CD4-positive, alpha-beta memory T cell (primary cell): ENCODE results near the gene ADIPOR1. TPM values are rescaled to one million over a fixed set of nuclear protein-coding genes. Genes with fewer than 3 reads are reported as not detected.

Experiments used
- CTCF ChIA-PET: fragments of 350-600 bp; sonication (Branson Sonifier 250); formaldehyde crosslinking; loops from one replicate; lab custom pipeline; 2021; ENCODE audit warnings: inconsistent platforms; ENCODE audit not compliant: partially characterized antibody; lab: Charles Lee
- POLR2A ChIA-PET: fragments of 350-600 bp; sonication (Branson Sonifier 250); formaldehyde crosslinking; loops from one replicate; lab custom pipeline; 2021; ENCODE audit not compliant: partially characterized antibody; lab: Charles Lee
- DNase-seq, 5 donors: peaks; one replicate each; pipeline versions ENCODE4 v3.0.0 to v3.0.0-alpha.2; 2020 to 2022; ENCODE audit warnings: mixed read lengths in 1 of 5
- H3K27ac ChIP-seq: one replicate; pipeline ENCODE4 v1.7.0; 2013; ENCODE audit warnings: low read depth, low read length
- H3K27me3 ChIP-seq: 2 replicates; pipeline ENCODE4 v1.7.0; 2013; ENCODE audit warnings: mild to moderate bottlenecking, low read length, moderate library complexity; ENCODE audit not compliant: insufficient read depth
- H3K36me3 ChIP-seq: 2 replicates; pipeline ENCODE4 v1.7.0; 2013; ENCODE audit warnings: mild to moderate bottlenecking, low read length, moderate library complexity; ENCODE audit not compliant: insufficient read depth
- H3K4me1 ChIP-seq: 2 replicates; pipeline ENCODE4 v1.7.0; 2013; ENCODE audit warnings: mild to moderate bottlenecking, low read length, moderate library complexity; ENCODE audit not compliant: insufficient read depth
- H3K4me3 ChIP-seq, 2 donors: one replicate each; pipeline ENCODE4 v1.7.0; 2013; ENCODE audit warnings: low read length in 2 of 2, mild to moderate bottlenecking in 1 of 2
- H3K9me3 ChIP-seq, 2 donors: one replicate each; pipeline ENCODE4 v1.7.0; 2013; ENCODE audit warnings: low read length in 2 of 2, control low read depth in 1 of 2; ENCODE audit not compliant: control insufficient read depth in 1 of 2
- H3K27ac Mint-ChIP-seq, 7 donors: one replicate each; pipeline ENCODE4 v1.8.0; 2020 to 2021; ENCODE audit warnings: mixed read lengths in 7 of 7, mild to moderate bottlenecking in 6 of 7, inconsistent platforms in 3 of 7, moderate library complexity in 3 of 7
- H3K27me3 Mint-ChIP-seq, 2 donors: one replicate each; pipeline ENCODE4 v1.8.0; 2020 to 2021; ENCODE audit warnings: mixed read lengths in 2 of 2
- H3K36me3 Mint-ChIP-seq, 2 donors: one replicate each; pipeline ENCODE4 v1.8.0; 2020 to 2021; ENCODE audit warnings: mixed read lengths in 2 of 2, inconsistent platforms in 1 of 2, mild to moderate bottlenecking in 1 of 2
- H3K4me1 Mint-ChIP-seq, 4 donors: one replicate each; pipeline ENCODE4 v1.8.0; 2020 to 2021; ENCODE audit warnings: mixed read lengths in 4 of 4, mild to moderate bottlenecking in 1 of 4
- H3K4me3 Mint-ChIP-seq, 8 donors: one replicate each; pipeline ENCODE4 v1.8.0; 2020 to 2021; ENCODE audit warnings: mixed read lengths in 8 of 8, mild to moderate bottlenecking in 7 of 8, moderate library complexity in 6 of 8, inconsistent platforms in 3 of 8
- H3K9me3 Mint-ChIP-seq, 8 donors: one replicate each; pipeline ENCODE4 v1.8.0; 2020 to 2021; ENCODE audit warnings: mixed read lengths in 8 of 8, mild to moderate bottlenecking in 5 of 8, inconsistent platforms in 3 of 8, moderate library complexity in 1 of 8
- intact Hi-C: fragments of 100-400 bp; cut with micrococcal nuclease; formaldehyde crosslinking; loops from one replicate; pipeline ENCODE4 v1.15.1; 2023
- polyA plus RNA-seq, 2 donors: library from polyadenylated mRNA; unstranded; fragments of 300-500 nt; fragmentation: Illumina TruSeq; gene quantifications; one replicate each; pipeline ENCODE4 v1.2.3, GENCODE V29; 2021
- total RNA-seq, 2 experiments: library from RNA; stranded (reverse); gene quantifications; one replicate each; pipeline ENCODE4 v1.2.3, GENCODE V29; 2021

Gene ADIPOR1
- total and polyA plus RNA-seq, 4 experiments from 2014 or later, result 52.6 to 164 (median 78.3) TPM

- Mint-ChIP-seq H3K4me3 (no peak overlapping the region), H3K27me3 (no peaks in the 10 kb centered on the region), H3K36me3 (peaks cover 9 to 47% of the 10 kb centered on the region in 2 donors), H3K4me1 (peaks cover 31 to 64% (median 55%) of the 10 kb centered on the region in 4 donors), H3K9me3 (no peaks in the 10 kb centered on the region), H3K27ac (peak overlapping the region in 1 of 7 donors; percentile 56)
- intact Hi-C loops, result no loop called here
- Histone ChIP-seq H3K27ac (no peak overlapping the region), H3K4me3 (no peak overlapping the region), H3K4me1 (peaks cover 60% of the 10 kb centered on the region), H3K9me3 (no peaks in the 10 kb centered on the region), H3K27me3 (no peaks in the 10 kb centered on the region), H3K36me3 (peaks cover 22% of the 10 kb centered on the region)
- CTCF ChIA-PET, result interaction anchor here (0.7 to 2.4 kb wide), 4 partner anchors 14 to 43 kb away, joined by 4 to 10 read pairs (median 6); partner anchors contain the start of genes CYB5R1 and KLHL12
- no peak for DNase-seq
- POLR2A ChIA-PET, result interaction anchor here (0.6 to 2.3 kb wide), 4 partner anchors 14 to 1113 kb away, joined by 3 to 8 read pairs (median 6); partner anchors contain the start of genes CYB5R1, KLHL12 and TMEM183A
These were observed 4.7 kb downstream of the ADIPOR1 start for GRCh38 chr1:202953392-202953791.

DNA sequence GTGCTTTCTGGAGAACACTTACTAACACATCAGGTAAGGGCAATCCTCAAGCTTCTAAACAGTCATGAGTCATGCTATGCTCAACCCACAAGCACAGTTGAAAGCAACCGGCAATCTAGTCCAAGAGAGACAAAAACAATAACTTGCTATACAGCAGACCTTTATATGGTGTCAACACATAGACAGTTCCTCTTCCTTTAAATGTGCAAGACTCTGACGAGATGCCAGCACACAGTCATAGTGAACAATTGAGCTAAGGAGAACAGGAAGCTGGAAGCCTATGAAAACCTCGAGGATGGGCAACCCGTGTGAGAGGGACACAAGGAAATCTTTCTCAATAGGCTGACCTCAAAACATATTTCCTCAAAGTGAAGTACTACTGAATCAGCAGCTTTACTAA, 5.3 kb downstream of the ADIPOR1 start:
- peak overlapping the region in 2 of 8 donors; percentile 2 to 37 for H3K4me3 Mint-ChIP-seq
- no peaks in the 10 kb centered on the region for H3K27me3 ChIP-seq
- CTCF ChIA-PET, result interaction anchor here (0.7 to 2.4 kb wide), 5 partner anchors 15 to 451 kb away, joined by 3 to 10 read pairs (median 4); partner anchors contain the start of gene KLHL12
- peaks cover 59% of the 10 kb centered on the region for H3K4me1 ChIP-seq
- no peaks in the 10 kb centered on the region for H3K9me3 Mint-ChIP-seq
- POLR2A ChIA-PET, result interaction anchor here (0.6 to 1.9 kb wide), 3 partner anchors 26 to 1113 kb away, joined by 3 to 7 read pairs (median 3); partner anchors contain the start of genes KLHL12 and TMEM183A
- H3K36me3 ChIP-seq, result peaks cover 27% of the 10 kb centered on the region
- DNase-seq, result no peak
- no peaks in the 10 kb centered on the region for H3K27me3 Mint-ChIP-seq
- H3K4me1 Mint-ChIP-seq, result peaks cover 31 to 68% (median 53%) of the 10 kb centered on the region in 4 donors
- no peak overlapping the region for H3K27ac ChIP-seq
- peaks cover 15 to 52% of the 10 kb centered on the region in 2 donors for H3K36me3 Mint-ChIP-seq
- H3K27ac Mint-ChIP-seq, result peak overlapping the region in 3 of 7 donors; percentile 20 to 65 (median 56)
- H3K4me3 ChIP-seq, result no peak overlapping the region
- intact Hi-C loops, result no loop called here
- H3K9me3 ChIP-seq, result no peaks in the 10 kb centered on the region

DNA sequence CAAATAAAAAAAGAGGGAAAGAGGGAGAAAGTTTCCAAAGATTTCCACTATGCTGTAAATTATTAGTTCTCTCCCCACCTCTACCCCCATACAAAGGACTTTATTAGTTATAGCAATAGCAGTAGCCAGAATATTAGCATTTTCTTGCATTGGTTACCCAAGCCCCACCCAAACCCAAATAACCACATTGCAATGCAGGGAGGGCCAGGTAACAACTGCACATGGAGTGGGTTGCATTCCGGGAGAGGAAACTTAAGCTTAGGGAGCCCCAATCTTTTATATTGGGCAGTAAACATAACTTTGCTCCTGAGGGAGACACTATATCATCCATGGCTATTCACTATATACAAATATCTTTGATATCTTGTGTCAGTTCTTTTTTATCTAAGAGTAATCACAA, 6.0 kb downstream of the ADIPOR1 start:
- Histone ChIP-seq H3K9me3 (no peaks in the 10 kb centered on the region), H3K4me1 (peaks cover 54% of the 10 kb centered on the region), H3K4me3 (no peak overlapping the region), H3K27me3 (no peaks in the 10 kb centered on the region), H3K36me3 (peaks cover 27% of the 10 kb centered on the region), H3K27ac (no peak overlapping the region)
- Mint-ChIP-seq H3K27me3 (no peaks in the 10 kb centered on the region), H3K9me3 (no peaks in the 10 kb centered on the region), H3K4me1 (peaks cover 27 to 63% (median 48%) of the 10 kb centered on the region in 4 donors), H3K4me3 (no peak overlapping the region), H3K27ac (peak overlapping the region in 3 of 7 donors; percentile 23 to 88 (median 72)), H3K36me3 (peaks cover 15 to 52% of the 10 kb centered on the region in 2 donors)
- ChIA-PET POLR2A (interaction anchor here (1.4 to 1.9 kb wide), 2 partner anchors 25 to 55 kb away, joined by 3 to 7 read pairs; partner anchors contain the start of genes KLHL12 and TMEM183A), CTCF (interaction anchor here (1.1 to 1.3 kb wide), 2 partner anchors 45 to 53 kb away, joined by 3 to 4 read pairs; no protein-coding TSS in a partner anchor)
- intact Hi-C loops, result no loop called here
- no peak for DNase-seq

DNA sequence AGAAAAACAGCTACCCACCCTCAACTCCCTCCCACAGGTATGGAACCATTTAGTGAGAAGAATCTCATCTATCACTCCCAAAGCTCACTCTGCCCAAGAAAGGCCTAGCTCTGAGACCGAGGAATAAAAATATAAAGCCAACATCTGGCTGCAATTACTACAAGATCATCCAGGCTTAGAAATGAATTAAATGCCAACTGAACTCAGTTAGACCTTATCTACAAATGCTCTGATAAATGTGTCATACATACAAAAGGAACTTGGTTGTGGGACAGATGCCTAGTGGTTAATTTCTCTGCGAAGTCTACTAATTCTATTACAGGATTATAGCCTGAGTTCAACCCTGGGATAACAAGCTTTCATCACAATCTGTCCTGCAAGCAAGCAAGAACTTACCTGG, 6.7 kb downstream of the ADIPOR1 start:
- intact Hi-C loops, result no loop called here
- peaks cover 22 to 57% (median 42%) of the 10 kb centered on the region in 4 donors for H3K4me1 Mint-ChIP-seq
- H3K27ac Mint-ChIP-seq, result peak overlapping the region; percentile 13 to 88 (median 44)

GRCh38 chr1:202945483-202945882, 12.6 kb downstream of the ADIPOR1 start:
- POLR2A ChIA-PET, result interaction anchor here (0.8 kb wide), 1 partner anchor 57 kb away, joined by 4 read pairs; no protein-coding TSS in a partner anchor
- Histone ChIP-seq H3K27ac (no peak overlapping the region), H3K9me3 (no peaks in the 10 kb centered on the region), H3K4me3 (no peak overlapping the region), H3K4me1 (no peaks in the 10 kb centered on the region), H3K36me3 (peaks cover 68% of the 10 kb centered on the region), H3K27me3 (no peaks in the 10 kb centered on the region)
- intact Hi-C loops, result no loop called here
- Mint-ChIP-seq H3K4me1 (peaks cover 0 to 5% (median 0%) of the 10 kb centered on the region in 4 donors), H3K36me3 (peaks cover 55 to 79% of the 10 kb centered on the region in 2 donors), H3K27me3 (no peaks in the 10 kb centered on the region), H3K9me3 (no peaks in the 10 kb centered on the region), H3K4me3 (no peak overlapping the region), H3K27ac (no peak overlapping the region)
- DNase-seq, result no peak
- CTCF ChIA-PET, result no interaction called here

More for the DNA sequence above, 6.7 kb downstream of the ADIPOR1 start:
- Histone ChIP-seq H3K36me3 (peaks cover 29% of the 10 kb centered on the region), H3K27ac (no peak overlapping the region), H3K27me3 (no peaks in the 10 kb centered on the region), H3K4me3 (no peak overlapping the region), H3K4me1 (peaks cover 47% of the 10 kb centered on the region), H3K9me3 (no peaks in the 10 kb centered on the region)
- ChIA-PET POLR2A (no interaction called here), CTCF (interaction anchor here (1.3 kb wide), 1 partner anchor 54 kb away, joined by 3 read pairs; no protein-coding TSS in a partner anchor)
- Mint-ChIP-seq H3K36me3 (peaks cover 16 to 57% of the 10 kb centered on the region in 2 donors), H3K4me3 (no peak overlapping the region), H3K9me3 (no peaks in the 10 kb centered on the region), H3K27me3 (no peaks in the 10 kb centered on the region)
- DNase-seq, result no peak

- peaks cover 0 to 5% (median 0%) of the 10 kb centered on the region in 4 donors for H3K4me1 Mint-ChIP-seq
- DNase-seq, result no peak
- ChIA-PET POLR2A (interaction anchor here (0.8 kb wide), 1 partner anchor 56 kb away, joined by 4 read pairs; no protein-coding TSS in a partner anchor), CTCF (interaction anchor here (1.2 to 1.5 kb wide), 2 partner anchors 17 to 108 kb away, joined by 4 to 5 read pairs; partner anchors contain the start of gene KLHL12)
- H3K36me3 ChIP-seq, result peaks cover 64% of the 10 kb centered on the region
- no peak overlapping the region for H3K27ac Mint-ChIP-seq
- H3K9me3 ChIP-seq, result no peaks in the 10 kb centered on the region
- H3K4me3 Mint-ChIP-seq, result no peak overlapping the region
- H3K27me3 Mint-ChIP-seq, result no peaks in the 10 kb centered on the region
- no peaks in the 10 kb centered on the region for H3K27me3 ChIP-seq
- peaks cover 53 to 75% of the 10 kb centered on the region in 2 donors for H3K36me3 Mint-ChIP-seq
- no peaks in the 10 kb centered on the region for H3K4me1 ChIP-seq
- H3K27ac ChIP-seq, result no peak overlapping the region
- intact Hi-C loops, result no loop called here
- H3K9me3 Mint-ChIP-seq, result no peaks in the 10 kb centered on the region
- no peak overlapping the region for H3K4me3 ChIP-seq
These were observed 13.6 kb downstream of the ADIPOR1 start for GRCh38 chr1:202944438-202944921.

DNA sequence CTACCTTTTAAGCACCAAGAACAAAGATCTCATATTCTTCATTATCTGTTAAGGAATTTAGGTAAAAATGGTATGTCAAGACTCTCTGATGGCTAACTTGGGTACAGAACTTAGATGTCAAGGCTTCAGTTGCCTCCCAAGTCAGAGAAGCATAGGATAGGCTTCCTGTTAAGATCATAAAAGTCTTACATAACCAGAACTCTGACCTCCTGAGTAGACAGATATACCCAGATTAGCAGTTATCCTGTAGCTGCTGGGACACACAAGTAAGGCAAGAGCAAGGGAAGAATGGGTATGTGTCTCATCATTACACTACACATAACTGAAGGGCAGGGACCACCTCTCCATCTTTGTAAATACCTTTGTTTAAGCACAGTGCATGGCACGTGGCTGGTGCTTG, 15.7 kb downstream of the ADIPOR1 start:
- ChIA-PET POLR2A (interaction anchor here (1.3 kb wide), 1 partner anchor 64 kb away, joined by 3 read pairs; the partner anchor contains the start of gene TMEM183A), CTCF (no interaction called here)
- no peak overlapping the region for H3K4me3 Mint-ChIP-seq
- intact Hi-C loops, result no loop called here
- Histone ChIP-seq H3K36me3 (peaks cover 55% of the 10 kb centered on the region), H3K4me1 (no peaks in the 10 kb centered on the region), H3K27ac (no peak overlapping the region), H3K9me3 (no peaks in the 10 kb centered on the region), H3K27me3 (no peaks in the 10 kb centered on the region), H3K4me3 (no peak overlapping the region)
- no peaks in the 10 kb centered on the region for H3K27me3 Mint-ChIP-seq
- no peaks in the 10 kb centered on the region for H3K9me3 Mint-ChIP-seq
- H3K4me1 Mint-ChIP-seq, result no peaks in the 10 kb centered on the region
- H3K27ac Mint-ChIP-seq, result no peak overlapping the region
- H3K36me3 Mint-ChIP-seq, result peaks cover 46 to 68% of the 10 kb centered on the region in 2 donors
- DNase-seq, result no peak
